Stimulated activated CD8-positive, alpha-beta memory T cell treated with anti-CD3 and anti-CD28 coated beads, Interleukin-7, amount 100 ng/mL, for 1 hour (primary cell): ENCODE data around the gene EPHA6.
"Not testable (repeated sequence)": the region's sequence is repeated elsewhere in the genome, so short reads cannot be mapped to it uniquely, and the experiment has no call there.

Experiments used
- DNase-seq, 2 donors: peaks; one replicate each; pipeline ENCODE4 v3.0.0-alpha.2; 2020; ENCODE audit warnings: low read depth in 2 of 2

EPHA6 gene

GRCh38 chr3:97181704-97182103 lies 367.3 kb downstream of the EPHA6 start:
- DNase-seq: no peak

DNA sequence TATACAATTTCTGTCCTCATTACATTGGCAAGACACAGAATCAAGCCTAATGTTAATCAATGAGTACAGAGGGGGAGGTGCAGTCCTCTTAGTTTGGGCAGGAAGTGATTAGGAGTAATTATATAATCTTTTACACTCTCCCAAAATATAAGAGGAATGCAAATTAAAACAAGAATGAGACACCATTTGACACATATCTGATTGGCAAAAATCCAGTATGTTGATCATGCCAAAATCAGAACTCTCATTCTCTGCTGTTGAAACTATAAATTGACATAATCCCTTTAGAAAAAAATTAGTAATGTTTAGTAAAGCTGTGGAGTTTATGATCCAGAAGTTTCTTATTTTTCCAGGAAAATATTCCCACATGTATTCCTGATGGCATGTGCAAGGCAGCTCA lies 373.4 kb downstream of the EPHA6 start:
- DNase-seq: no peak

- DNase-seq: no peak
Observed at GRCh38 chr3:97189835-97190234, 375.4 kb downstream of the EPHA6 start.

DNA sequence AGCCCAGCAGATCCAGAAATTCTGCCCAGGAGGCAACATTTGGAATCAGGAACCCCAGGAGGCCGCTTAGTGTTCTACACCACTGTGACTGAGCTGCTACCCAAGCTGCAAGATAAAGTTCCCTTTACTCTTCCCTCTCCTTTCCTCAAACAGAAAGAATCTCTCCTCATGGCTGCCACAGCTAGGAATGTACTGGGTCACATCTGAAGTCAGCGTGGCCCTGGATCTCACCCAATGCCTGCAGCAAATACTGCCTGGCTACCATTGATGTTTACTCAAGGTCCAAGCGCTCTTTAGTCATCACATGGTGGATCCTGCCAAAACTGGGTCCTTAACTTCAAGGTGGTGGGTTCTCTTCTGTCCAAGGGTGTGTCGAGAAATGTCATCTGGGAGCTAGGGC lies 382.7 kb downstream of the EPHA6 start:
- DNase-seq: no peak

DNA sequence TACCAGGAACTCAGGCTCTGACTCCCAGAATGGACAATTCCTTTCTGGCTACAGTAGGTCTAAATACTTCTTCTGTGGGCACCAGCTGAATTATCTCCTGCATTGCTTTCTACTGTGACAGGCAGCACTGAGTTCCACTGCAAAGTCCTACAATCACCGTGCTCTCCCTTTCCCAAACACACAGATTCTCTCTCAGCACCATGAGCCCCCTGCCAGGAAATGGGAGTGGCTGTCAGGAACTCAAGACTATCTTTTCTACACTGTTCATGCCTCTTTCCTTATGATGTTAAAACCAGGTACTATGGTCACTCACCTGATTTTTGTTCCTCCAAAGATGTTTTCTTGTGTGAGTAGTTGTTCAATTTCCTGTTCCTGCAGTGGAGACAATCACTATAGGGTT lies 383.4 kb downstream of the EPHA6 start:
- DNase-seq: no peak

GRCh38 chr3:97200387-97200786 lies 386.0 kb downstream of the EPHA6 start:
- no peak for DNase-seq

GRCh38 chr3:97201814-97202213 lies 387.4 kb downstream of the EPHA6 start:
- no peak for DNase-seq

GRCh38 chr3:97228966-97229365 lies 414.6 kb downstream of the EPHA6 start:
- DNase-seq: no peak

- DNase-seq: no peak
Observed at GRCh38 chr3:97230486-97230885, 416.1 kb downstream of the EPHA6 start.

DNA sequence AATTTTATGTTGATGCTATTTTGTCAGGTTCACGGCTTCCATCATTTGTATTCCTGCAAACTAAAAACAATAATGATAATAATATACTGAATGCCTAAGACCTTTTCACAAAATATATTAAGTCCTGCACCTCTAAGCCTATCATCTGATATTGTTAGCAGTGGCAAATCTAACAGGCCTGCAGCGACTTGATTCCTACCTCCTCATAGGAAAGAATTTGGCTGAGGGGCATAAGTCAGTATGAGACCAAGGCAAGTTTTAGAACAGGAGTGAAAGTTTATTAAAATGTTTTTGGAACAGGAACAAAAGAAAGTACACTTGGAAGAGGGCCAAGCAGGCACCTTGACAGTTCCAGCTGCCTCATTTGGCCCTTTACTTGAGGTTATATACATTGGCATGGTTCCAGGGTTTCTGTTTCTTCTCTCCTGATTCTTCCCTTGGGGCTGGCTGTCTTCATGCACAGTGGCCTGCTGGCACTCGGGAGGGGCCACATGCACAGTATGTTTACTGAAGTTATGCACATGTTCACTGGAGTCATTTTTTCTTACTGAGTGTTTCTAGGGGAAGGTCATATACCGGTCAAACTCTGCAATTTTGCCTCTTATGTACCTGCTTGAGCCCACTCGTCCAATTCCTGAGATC lies 418.1 kb downstream of the EPHA6 start:
- no peak for DNase-seq

DNA sequence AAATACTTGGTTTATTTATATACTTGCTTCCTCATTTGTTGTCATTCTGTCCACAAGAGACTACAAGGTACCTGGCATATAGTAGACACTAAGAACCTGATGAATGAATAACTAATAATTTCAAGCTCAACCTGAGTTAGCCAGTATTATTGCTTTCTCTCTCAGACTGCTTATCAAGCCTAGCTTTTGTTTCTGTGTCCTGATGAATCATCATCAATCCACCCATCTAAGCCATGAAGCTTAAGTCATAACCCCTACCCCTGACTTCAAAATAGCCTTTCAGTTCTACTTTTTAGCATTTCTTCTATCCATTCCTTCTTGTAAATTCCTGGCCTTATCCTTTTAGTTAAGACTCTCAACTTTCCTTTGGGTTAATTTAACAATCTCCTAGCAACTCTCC lies 420.8 kb downstream of the EPHA6 start:
- DNase-seq: no peak

- DNase-seq: no peak
Observed at GRCh38 chr3:97235611-97236315, 421.4 kb downstream of the EPHA6 start.

DNA sequence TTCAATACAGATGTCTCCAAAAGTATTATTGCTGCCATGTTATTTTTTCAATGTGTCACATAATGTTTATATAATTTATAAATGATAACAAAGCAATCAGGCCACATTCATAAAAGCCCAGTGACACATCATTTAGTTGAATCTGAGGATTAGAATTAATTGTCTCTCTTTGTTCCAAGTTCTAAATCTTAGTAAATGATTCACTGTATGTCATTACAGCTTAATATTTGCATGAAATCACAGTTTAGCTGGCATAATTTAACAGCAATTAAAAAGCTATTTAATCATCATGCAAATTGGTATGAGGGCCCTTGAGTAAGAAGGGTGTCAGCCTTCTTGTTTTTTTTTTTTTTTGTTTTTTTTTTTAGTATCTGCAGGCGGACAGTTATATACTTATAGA lies 427.0 kb downstream of the EPHA6 start:
- no peak for DNase-seq

DNA sequence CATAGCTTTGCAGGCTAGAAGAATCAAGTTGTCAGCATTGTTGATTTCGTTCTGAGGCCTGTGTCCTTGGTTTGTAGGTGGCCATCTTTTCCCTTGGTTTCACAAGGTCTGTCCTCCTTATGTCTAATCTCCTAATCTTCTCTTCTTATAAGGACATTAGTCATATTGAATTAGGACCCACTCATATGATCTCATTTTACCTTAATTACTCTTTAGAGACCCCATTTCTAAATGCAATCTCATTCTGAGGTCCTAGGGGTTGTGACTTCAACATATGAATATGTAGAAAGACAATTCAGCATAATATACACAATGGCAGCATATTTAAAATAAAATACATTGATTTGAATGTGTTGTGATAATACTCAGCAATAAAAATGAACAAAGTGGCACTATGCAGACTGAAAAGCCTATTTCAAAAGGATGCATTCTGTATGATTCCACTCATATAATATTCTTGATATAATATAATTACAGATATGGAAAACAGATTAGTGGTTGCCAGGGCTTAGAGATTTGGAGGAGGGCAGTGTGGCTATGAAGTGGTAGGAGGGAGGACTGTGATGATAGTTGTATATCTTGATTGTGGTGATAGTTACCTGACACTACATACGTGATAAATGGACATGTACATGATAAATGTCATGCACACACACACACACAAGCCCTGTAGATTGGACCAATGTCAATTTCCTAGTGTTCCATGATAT lies 431.0 kb downstream of the EPHA6 start:
- no peak for DNase-seq

DNA sequence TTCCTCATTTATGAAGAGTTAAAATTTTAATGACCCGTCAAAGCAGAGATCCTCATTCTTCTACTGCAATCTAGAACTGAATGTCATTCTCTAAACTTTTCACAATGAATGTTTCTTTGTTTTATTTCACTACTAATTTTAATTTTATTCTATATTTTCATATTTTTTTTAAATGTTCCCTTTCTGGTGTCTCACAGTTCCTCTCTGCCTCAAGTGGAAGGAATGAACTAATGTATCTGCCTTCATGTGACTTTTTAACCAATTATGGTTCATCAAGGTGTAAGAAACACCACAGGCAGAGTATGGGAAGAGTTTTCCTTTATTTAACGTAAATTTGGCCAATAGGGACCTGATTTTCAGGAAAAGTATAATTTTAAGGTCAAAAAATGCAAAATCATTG lies 441.7 kb downstream of the EPHA6 start:
- no peak for DNase-seq

DNA sequence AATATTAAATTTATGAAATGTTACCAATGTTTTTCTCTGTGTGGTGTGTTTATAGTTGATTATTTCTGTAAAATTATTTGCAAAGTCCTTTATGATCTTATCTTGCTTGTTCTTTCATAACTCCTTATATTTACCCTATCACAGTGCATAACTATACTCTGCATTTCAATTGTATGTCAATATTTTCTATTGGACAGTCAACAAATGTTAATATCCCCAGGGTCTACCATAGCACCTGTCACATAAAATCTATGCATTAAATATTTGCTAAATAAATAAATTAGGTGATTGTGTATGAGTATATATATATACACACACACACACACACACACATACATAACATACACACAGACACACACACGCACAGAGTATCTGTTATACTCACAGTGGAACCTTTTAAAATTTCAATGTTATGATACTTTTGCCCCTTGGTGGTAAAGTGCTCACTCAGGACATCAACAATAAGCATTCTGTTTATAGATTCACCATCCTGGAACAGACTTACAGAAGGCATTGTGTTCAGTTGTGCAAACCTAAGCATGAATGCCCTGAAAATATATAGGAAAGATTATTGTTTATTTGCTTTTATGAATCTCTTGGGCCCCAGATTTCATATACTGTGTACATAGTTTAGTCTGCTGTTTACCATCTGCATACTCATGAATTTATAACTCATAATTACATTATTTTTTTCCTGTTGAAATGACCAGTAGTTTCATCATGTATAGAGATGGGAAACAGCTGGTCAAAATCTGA lies 443.7 kb downstream of the EPHA6 start:
- no peak for DNase-seq

GRCh38 chr3:97259263-97259662 lies 444.9 kb downstream of the EPHA6 start:
- DNase-seq: no peak

DNA sequence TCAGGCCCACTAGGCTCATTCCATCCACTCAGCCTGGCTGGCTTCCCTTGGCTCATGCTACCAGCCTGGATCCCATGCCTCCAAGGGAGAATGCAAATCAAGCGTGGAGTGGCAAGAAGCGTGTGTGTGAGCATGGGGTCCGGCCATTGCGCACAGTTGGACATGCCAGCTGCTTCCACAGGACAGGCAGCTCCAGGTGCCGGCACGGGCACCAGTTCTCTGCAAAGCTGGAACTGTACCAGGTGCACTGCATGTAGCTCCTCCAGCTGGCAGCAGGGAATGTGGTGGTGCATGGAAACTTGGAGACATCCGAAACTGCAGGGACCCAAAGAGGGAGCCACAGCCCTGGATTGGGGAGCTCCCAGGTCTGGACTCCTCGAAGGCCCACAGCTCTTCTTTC lies 449.8 kb downstream of the EPHA6 start:
- DNase-seq: no peak

GRCh38 chr3:97265237-97266005 lies 451.0 kb downstream of the EPHA6 start:
- no peak for DNase-seq

- no peak for DNase-seq
Observed at GRCh38 chr3:97269202-97269601, 454.8 kb downstream of the EPHA6 start.

- not testable (repeated sequence) for DNase-seq
Observed at GRCh38 chr3:97276879-97277550, 462.6 kb downstream of the EPHA6 start.
